K562 treated with DMSO at 1 percent for 24 hours (cell line): ENCODE measurements around the gene AIP. TPM values are rescaled to one million over a fixed set of nuclear protein-coding genes. Genes with fewer than 3 reads are reported as not detected.

Experiments
- total RNA-seq: library from RNA; unstranded; fragments of 300-600 nt; gene quantifications from 2 replicates; pipeline ENCODE4 v1.2.3, GENCODE V29; 2022; ENCODE audit warnings: low read depth; ENCODE audit not compliant: insufficient read depth

Gene AIP
- total RNA-seq: 121 and 135 TPM in 2 replicates

DNA sequence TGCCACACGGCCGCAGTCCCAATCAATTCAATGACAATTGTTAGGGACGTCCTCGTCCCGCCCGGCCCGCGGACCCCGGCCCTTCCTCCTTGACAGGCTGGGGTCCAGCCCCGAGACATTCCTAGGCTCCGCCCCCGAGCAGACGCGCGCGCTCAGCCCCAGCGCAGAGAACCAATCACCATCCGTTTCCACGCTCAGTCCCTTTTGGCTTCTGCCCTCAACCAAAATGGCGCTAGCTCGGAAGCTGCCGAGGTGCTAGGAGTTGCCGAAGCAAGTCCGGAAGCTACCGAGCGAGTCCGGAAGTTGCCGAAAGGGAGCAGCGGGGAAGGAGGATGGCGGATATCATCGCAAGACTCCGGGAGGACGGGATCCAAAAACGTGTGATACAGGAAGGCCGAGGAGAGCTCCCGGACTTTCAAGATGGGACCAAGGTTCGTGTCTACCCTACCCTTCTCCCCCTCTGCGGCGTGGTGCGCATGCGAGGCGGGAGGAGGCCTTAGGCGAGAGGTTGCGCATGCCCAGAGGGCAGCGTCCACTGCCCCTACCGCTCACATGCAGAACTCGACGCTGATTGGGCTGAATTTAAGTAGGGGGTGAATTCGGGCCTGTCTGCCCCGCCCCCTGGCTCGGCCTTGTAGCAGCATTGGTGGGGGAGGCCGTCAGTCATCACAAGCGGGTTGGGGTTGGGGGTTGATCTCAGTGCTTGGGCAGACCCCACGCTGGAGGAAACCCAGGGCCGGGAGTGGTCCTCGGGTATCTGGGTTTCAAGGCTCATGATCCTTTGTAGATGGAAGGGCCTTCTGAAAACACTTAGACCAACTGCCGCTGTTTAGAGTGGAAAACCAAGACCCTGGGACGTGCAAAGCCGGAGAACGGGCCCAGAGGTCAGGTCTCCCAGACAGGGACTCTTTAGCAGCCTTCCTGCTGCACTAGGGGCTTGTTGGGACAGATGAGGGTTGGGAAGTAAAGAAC, at the start of gene AIP:
TSS of gene AIP (plus strand) at position 200 of the 972 bp plus-strand sequence. CDS start at position 333, 133 bp downstream.

DNA sequence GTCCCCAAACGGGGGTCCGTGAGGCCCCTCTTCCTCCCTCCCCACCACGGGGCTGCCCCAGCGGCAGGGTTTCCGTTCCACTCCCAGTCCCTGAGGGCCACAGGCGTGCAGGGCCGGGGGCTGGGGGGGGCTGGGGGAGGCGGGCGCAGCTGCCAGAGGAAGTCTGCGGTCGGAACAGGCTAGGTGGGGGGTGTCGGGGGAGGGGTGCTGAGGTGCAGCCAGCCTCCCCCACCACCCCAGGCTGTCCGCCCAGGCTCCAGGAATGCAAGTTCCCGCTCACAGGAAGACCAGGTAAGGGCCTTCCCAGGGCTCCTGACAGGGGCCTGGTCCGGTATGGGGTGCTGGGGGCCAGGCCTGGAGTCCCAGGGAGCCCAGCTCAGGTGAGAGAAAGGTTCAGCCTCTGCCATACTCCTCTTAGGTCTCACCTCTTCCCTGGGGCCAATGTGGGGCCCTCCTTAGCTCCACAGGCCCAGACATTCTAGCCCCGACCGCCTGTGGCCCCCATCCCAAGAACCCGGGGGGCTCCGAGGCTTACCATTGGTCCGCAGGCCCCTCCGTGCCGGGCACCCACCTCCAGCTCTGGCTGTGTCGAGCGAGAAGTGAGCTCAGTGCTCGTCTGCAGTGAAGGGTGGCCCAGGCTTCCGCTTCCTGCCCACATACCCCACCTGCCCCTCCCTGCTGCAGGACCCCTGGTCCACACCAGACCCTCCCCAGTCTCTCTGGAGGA, 45.6 kb upstream of the AIP start, which contains the start of gene PTPRCAP:
TSS of gene PTPRCAP (minus strand) at position 601 of the 727 bp plus-strand sequence. CDS start at position 538, 63 bp downstream.

GRCh38 chr11:67452141-67452952, 30.5 kb upstream of the AIP start, which contains the start of gene GPR152:
Gene GPR152 (minus strand): TSS chr11:67452729. CDS start chr11:67452724, 5 bp downstream.

GRCh38 chr11:67455054-67455453, 27.8 kb upstream of the AIP start, which contains the start of gene CABP4:
Gene CABP4 (plus strand): TSS chr11:67455354. CDS start chr11:67455424, 70 bp downstream.

DNA sequence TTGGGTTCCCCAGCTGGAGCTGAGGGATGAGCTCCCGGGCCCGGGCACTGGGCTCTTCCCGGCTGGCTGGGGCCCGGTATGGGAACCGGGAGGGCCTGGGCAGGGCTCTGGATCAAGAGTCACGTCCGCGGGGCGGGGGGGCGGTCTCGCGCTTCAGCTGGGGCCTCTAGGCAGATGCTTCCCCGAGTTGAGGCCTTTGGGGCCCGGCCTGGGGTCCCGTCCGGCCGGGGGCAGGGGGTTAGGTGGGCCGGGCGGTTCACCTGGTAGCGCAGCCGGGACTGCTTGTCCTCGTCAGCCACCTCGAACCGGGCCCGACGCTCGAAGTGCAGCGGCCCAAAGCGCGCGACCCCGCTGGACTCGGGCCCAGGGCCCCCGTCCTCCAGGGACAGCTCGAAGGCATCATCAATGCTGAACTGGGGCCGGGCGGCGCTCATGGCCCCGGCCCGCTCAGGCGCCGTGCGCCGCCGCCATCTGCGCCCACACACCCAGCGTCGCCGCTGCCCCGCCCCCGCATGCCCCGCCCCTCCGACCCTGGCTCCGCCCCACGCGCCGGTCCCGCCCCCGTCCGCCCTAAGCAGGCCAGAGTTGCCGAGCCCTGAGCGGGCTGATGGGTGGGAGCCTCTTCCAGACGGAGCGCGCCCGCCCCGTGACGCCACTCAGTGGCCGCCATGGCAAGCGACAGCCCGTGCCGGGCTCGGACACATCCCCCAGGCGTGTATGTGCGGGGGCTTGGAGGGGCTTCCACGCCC, 13.9 kb upstream of the AIP start, which contains the start of gene TMEM134:
TSS of gene TMEM134 (minus strand) at position 493 of the 749 bp plus-strand sequence. CDS start at position 434, 59 bp downstream.

GRCh38 chr11:67504950-67505581, 22.2 kb downstream of the AIP start, which contains the start of gene PITPNM1:
Gene PITPNM1 (minus strand): TSS chr11:67505363. CDS start chr11:67504180, 1,183 bp downstream.

DNA sequence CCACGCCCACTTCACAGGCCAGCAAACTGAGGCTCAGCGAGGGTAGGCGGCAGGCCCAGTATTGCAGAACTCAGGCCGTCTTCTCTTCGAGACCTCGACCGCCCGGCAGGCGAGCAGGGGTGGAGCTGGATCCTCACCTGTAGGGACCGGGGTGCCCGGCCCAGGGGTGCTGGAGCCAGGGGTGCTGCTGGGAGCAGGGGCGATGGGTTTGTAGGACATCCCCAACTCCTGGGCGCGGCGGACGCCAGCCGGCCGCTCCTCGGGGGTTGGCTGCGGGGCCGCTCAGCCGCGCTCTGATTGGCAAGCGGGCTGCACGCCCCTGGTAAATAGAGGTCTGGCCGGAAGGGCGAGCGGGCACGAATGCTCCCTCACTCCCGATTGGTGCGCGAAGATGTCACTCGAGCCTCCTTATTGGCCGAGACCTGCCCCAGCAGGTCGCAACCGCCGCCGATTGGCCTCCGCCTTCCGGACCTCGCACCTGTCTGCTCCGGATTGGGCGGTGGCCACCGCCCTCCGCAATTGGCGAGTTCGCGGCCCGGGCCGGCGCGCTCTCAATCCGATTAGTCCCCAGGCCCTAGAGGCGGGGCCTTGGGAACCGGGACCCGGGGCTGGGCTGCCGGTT, 25.1 kb downstream of the AIP start, which contains the start of gene CDK2AP2:
TSS of gene CDK2AP2 (minus strand) at position 299 of the 622 bp plus-strand sequence. CDS start at position 219, 80 bp downstream.

GRCh38 chr11:67522844-67523555, 40.2 kb downstream of the AIP start, which contains the start of gene CABP2:
Gene CABP2 (minus strand): TSS chr11:67523446. CDS start chr11:67523326, 120 bp downstream.

Other genes with a start within 250 kb of the AIP start
- gene GRK2, start 216.6 kb upstream of the AIP start, total RNA-seq: 159 and 169 TPM in 2 replicates
- gene ANKRD13D, start 193.7 kb upstream of the AIP start, total RNA-seq: 60.2 and 68.6 TPM in 2 replicates
- 2.0 and 4.3 TPM in 2 replicates for gene SSH3, start 179.5 kb upstream of the AIP start, total RNA-seq
- 142 and 157 TPM in 2 replicates for gene POLD4, start 129.5 kb upstream of the AIP start, total RNA-seq
- 3.6 and 3.7 TPM in 2 replicates for gene CLCF1, start 109.4 kb upstream of the AIP start, total RNA-seq
- gene RAD9A, start 91.0 kb upstream of the AIP start, total RNA-seq: 55.0 and 57.0 TPM in 2 replicates
- 384 and 414 TPM in 2 replicates for gene PPP1CA, start 81.2 kb upstream of the AIP start, total RNA-seq
- 1.0 and 1.7 TPM in 2 replicates for gene TBC1D10C, start 78.9 kb upstream of the AIP start, total RNA-seq
- gene CARNS1, start 67.3 kb upstream of the AIP start, total RNA-seq: 0.20 TPM in 1 of 2 replicates, not detected in the other
- 110 and 111 TPM in 2 replicates for gene RPS6KB2, start 54.5 kb upstream of the AIP start, total RNA-seq
- gene PTPRCAP, start 45.3 kb upstream of the AIP start, total RNA-seq: 2.6 and 4.1 TPM in 2 replicates
- 282 and 302 TPM in 2 replicates for gene CORO1B, start 39.5 kb upstream of the AIP start, total RNA-seq
- gene GPR152, start 30.3 kb upstream of the AIP start, total RNA-seq: not detected in 2 replicates
- gene CABP4, start 27.7 kb upstream of the AIP start, total RNA-seq: not detected in 2 replicates
- 42.4 and 59.3 TPM in 2 replicates for gene TMEM134, start 13.8 kb upstream of the AIP start, total RNA-seq
- gene PITPNM1, start 22.3 kb downstream of the AIP start, total RNA-seq: 54.2 and 68.6 TPM in 2 replicates
- 120 and 125 TPM in 2 replicates for gene CDK2AP2, start 25.1 kb downstream of the AIP start, total RNA-seq
- gene CABP2, start 40.4 kb downstream of the AIP start, total RNA-seq: not detected in 2 replicates
- 2,484 and 2,621 TPM in 2 replicates for gene GSTP1, start 100.8 kb downstream of the AIP start, total RNA-seq
- gene NDUFV1, start 123.9 kb downstream of the AIP start, total RNA-seq: 248 and 298 TPM in 2 replicates
- gene NUDT8, start 146.9 kb downstream of the AIP start, total RNA-seq: 26.7 and 30.8 TPM in 2 replicates
- gene TBX10, start 156.7 kb downstream of the AIP start, total RNA-seq: 0.30 TPM in 1 of 2 replicates, not detected in the other
- gene ACY3, start 167.7 kb downstream of the AIP start, total RNA-seq: not detected in 2 replicates
- not detected in 2 replicates for gene ALDH3B2, start 191.6 kb downstream of the AIP start, total RNA-seq